HepG2 (cell line): ENCODE measurements around the gene PTEN. TPM values are rescaled to one million over a fixed set of nuclear protein-coding genes. Genes with fewer than 3 reads are reported as not detected.
A peak's percentile ranks its signal among the peaks of the same experiment; 100 is the strongest.

Experiments used
- AFF4 ChIP-seq: sonication (generic); formaldehyde crosslinking; IDR thresholded peaks from 2 replicates; pipeline ENCODE4 v1.4.0; 2020; ENCODE audit warnings: missing genetic modification reagents
- ATF3 ChIP-seq: sonication (generic); formaldehyde crosslinking; IDR thresholded peaks from 2 replicates; pipeline ENCODE4 v1.4.0; 2020; ENCODE audit warnings: missing genetic modification reagents
- DMTF1 ChIP-seq: sonication (generic); formaldehyde crosslinking; IDR thresholded peaks from 2 replicates; pipeline ENCODE4 v1.4.0; 2020; ENCODE audit warnings: mild to moderate bottlenecking, missing genetic modification reagents
- GTF3A ChIP-seq: sonication (generic); formaldehyde crosslinking; conservative IDR thresholded peaks from 2 replicates; pipeline ENCODE4 v1.4.0; 2020; ENCODE audit warnings: mild to moderate bottlenecking, missing genetic modification reagents
- IRF1 ChIP-seq: sonication (generic); formaldehyde crosslinking; IDR thresholded peaks from 2 replicates; pipeline ENCODE4 v1.4.0; 2020; ENCODE audit warnings: low read depth, mild to moderate bottlenecking, missing genetic modification reagents
- PREB ChIP-seq: sonication (generic); formaldehyde crosslinking; IDR thresholded peaks from 2 replicates; pipeline ENCODE4 v1.4.0; 2020; ENCODE audit warnings: missing genetic modification reagents
- PTBP1 ChIP-seq: fragments of 200-400 bp; formaldehyde crosslinking; IDR thresholded peaks from 2 replicates; pipeline ENCODE4 v1.6.1; 2018; ENCODE audit warnings: low read length, low read depth; ENCODE audit not compliant: poor library complexity, severe bottlenecking
- THRA ChIP-seq: sonication (generic); formaldehyde crosslinking; IDR thresholded peaks from 2 replicates; pipeline ENCODE4 v1.4.0; 2020; ENCODE audit warnings: missing genetic modification reagents, borderline replicate concordance
- ZBTB43 ChIP-seq: sonication (generic); formaldehyde crosslinking; conservative IDR thresholded peaks from 2 replicates; pipeline ENCODE4 v1.4.0; 2020; ENCODE audit warnings: missing genetic modification reagents
- ZNF225 ChIP-seq: sonication (generic); formaldehyde crosslinking; IDR thresholded peaks from 2 replicates; pipeline ENCODE4 v1.4.0; 2020; ENCODE audit warnings: mild to moderate bottlenecking, missing genetic modification reagents
- ZNF362 ChIP-seq: sonication (generic); formaldehyde crosslinking; IDR thresholded peaks from 2 replicates; pipeline ENCODE4 v1.4.0; 2020; ENCODE audit warnings: missing genetic modification reagents, mild to moderate bottlenecking, borderline replicate concordance
- ZSCAN9 ChIP-seq: IDR thresholded peaks from 2 replicates; pipeline ENCODE4 v1.6.1; 2016; ENCODE audit warnings: borderline replicate concordance
- polyA plus RNA-seq, 8 experiments: library from polyadenylated mRNA; depleted of rRNA in 3 of 8; stranded (reverse) in 7 of 8; unstranded in 1 of 8; fragments of >200 nt; fragmentation: Illumina TruSeq in 4 of 8; extraction: Trizol in 4 of 8; gene quantifications; 2 replicates each; pipeline versions ENCODE4 v1.2.1 to v1.2.3, GENCODE V29; 2011 to 2016; ENCODE audit warnings: low read depth in 4 of 8, missing spikeins in 1 of 8, mixed read lengths in 1 of 8; ENCODE audit not compliant: insufficient read depth in 1 of 8
- total RNA-seq, 5 experiments: library from RNA; depleted of rRNA; stranded (reverse); fragments of >200 nt; fragmentation: Illumina TruSeq; extraction: Trizol; gene quantifications; 2 replicates each; pipeline ENCODE4 v1.2.3, GENCODE V29; 2016; ENCODE audit warnings: low read depth in 1 of 5

PTEN gene
- total and polyA plus RNA-seq, 2 of the 13 experiments (the other 11 are each of a cell fraction or from before 2014, with no cell fraction given) = 30.3 to 61.3 TPM

- TF ChIP-seq IRF1 (CRISPR knock-in tag) = peak; percentile 83; the same call in 1 of the 2 replicates
- TF ChIP-seq PREB = no peak
- TF ChIP-seq ZBTB43 = 0 out of 2 replicates have a peak, but pooled peaks have one; percentile 69
- TF ChIP-seq THRA (CRISPR knock-in tag) = peak; percentile 68; the same call in 1 of the 2 replicates
- peak; percentile 81; the same call in 1 of the 2 replicates for TF ChIP-seq GTF3A
- TF ChIP-seq ZNF225 (CRISPR knock-in tag) = no peak
- TF ChIP-seq PTBP1 = no peak
- TF ChIP-seq DMTF1 (CRISPR knock-in tag) = no peak
- TF ChIP-seq AFF4 (CRISPR knock-in tag) = peak; percentile 74; the same call in 1 of the 2 replicates
- TF ChIP-seq ZNF362 (CRISPR knock-in tag) = peak; percentile 44; the same call in 1 of the 2 replicates
- TF ChIP-seq ATF3 (CRISPR knock-in tag) = peak; percentile 43; the same call in 1 of the 2 replicates
- peak; percentile 87; the same call in 1 of the 2 replicates for TF ChIP-seq ZSCAN9 (CRISPR knock-in tag)
These were observed at the start of gene PTEN, which contains the start of gene KLLN (continued) for GRCh38 chr10:87863053-87863943.
